ENCODE results near the gene BBOX1. TPM values are rescaled to one million over a fixed set of nuclear protein-coding genes. Genes with fewer than 3 reads are reported as not detected.

Gene BBOX1
- total RNA-seq, 1 donor from 2014 or later = not detected

- no peak for DNase-seq
- Mint-ChIP-seq H3K9me3 (ENCODE audit: unreplicated experiment) (peaks cover 2% of the 10 kb centered on the region), H3K27ac (ENCODE audit: unreplicated experiment) (no peak overlapping the region), H3K4me3 (ENCODE audit: unreplicated experiment) (no peak overlapping the region), H3K27me3 (ENCODE audit: unreplicated experiment) (no peaks in the 10 kb centered on the region), H3K36me3 (ENCODE audit: unreplicated experiment) (no peaks in the 10 kb centered on the region), H3K4me1 (ENCODE audit: low read depth, unreplicated experiment) (no peaks in the 10 kb centered on the region)
- TF ChIP-seq, protein P1, sequence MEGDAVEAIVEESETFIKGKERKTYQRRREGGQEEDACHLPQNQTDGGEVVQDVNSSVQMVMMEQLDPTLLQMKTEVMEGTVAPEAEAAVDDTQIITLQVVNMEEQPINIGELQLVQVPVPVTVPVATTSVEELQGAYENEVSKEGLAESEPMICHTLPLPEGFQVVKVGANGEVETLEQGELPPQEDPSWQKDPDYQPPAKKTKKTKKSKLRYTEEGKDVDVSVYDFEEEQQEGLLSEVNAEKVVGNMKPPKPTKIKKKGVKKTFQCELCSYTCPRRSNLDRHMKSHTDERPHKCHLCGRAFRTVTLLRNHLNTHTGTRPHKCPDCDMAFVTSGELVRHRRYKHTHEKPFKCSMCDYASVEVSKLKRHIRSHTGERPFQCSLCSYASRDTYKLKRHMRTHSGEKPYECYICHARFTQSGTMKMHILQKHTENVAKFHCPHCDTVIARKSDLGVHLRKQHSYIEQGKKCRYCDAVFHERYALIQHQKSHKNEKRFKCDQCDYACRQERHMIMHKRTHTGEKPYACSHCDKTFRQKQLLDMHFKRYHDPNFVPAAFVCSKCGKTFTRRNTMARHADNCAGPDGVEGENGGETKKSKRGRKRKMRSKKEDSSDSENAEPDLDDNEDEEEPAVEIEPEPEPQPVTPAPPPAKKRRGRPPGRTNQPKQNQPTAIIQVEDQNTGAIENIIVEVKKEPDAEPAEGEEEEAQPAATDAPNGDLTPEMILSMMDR (IDR thresholded peaks at IDR 0.05; ENCODE audit: partially characterized antibody, unreplicated experiment) = no peak
These were observed 66.9 kb downstream of the BBOX1 start for GRCh38 chr11:27107548-27107947.

DNA sequence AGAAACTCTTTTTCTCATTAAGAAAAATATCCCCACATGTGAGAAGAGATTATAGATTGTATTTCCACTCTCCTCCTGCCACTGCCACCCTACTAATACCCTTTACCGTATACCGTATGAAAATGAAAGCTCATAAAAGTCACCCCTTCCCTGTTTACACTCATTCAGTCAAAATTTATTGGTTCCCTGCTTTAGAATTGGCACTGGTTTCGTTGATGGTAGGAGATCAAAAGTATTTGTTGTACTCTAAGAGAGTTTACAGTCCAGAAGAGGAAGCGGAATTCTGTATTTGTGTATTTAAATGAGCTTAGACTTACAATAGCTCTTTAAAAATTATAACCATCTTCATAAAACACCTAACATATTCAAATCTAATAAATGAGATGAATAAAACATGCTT, 68.2 kb downstream of the BBOX1 start:
- Mint-ChIP-seq H3K27ac (ENCODE audit: unreplicated experiment) (no peak overlapping the region), H3K4me3 (ENCODE audit: unreplicated experiment) (no peak overlapping the region), H3K27me3 (ENCODE audit: unreplicated experiment) (no peaks in the 10 kb centered on the region), H3K4me1 (ENCODE audit: low read depth, unreplicated experiment) (no peaks in the 10 kb centered on the region), H3K36me3 (ENCODE audit: unreplicated experiment) (no peaks in the 10 kb centered on the region), H3K9me3 (ENCODE audit: unreplicated experiment) (peaks cover 2% of the 10 kb centered on the region)
- no peak for DNase-seq
- TF ChIP-seq, protein P1 (IDR thresholded peaks at IDR 0.05; ENCODE audit: partially characterized antibody, unreplicated experiment) = no peak

DNA sequence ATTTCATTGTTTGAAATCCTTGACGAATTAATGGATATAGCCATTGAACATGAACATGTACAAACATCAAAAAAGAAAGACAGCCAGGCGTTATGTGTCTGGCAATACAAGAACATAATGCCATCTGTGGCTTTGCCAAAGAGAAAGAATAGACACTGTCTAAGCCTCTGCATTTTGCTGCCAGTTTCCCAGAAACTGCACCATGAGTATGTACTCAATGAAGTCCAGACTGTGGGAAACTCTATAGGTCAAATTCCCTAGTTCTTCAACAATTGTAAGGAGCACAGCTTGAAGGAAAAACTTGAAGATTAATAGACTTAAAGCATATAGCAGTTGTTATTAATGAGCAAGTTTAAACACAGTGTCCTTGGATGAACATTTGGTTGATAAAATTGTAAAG, 71.3 kb downstream of the BBOX1 start:
- H3K9me3 Mint-ChIP-seq (ENCODE audit: unreplicated experiment) = no peaks in the 10 kb centered on the region
- H3K4me1 Mint-ChIP-seq (ENCODE audit: low read depth, unreplicated experiment) = no peaks in the 10 kb centered on the region
- no peak for DNase-seq
- no peaks in the 10 kb centered on the region for H3K36me3 Mint-ChIP-seq (ENCODE audit: unreplicated experiment)
- no peaks in the 10 kb centered on the region for H3K27me3 Mint-ChIP-seq (ENCODE audit: unreplicated experiment)
- no peak overlapping the region for H3K27ac Mint-ChIP-seq (ENCODE audit: unreplicated experiment)
- H3K4me3 Mint-ChIP-seq (ENCODE audit: unreplicated experiment) = no peak overlapping the region
- TF ChIP-seq, protein P1 (IDR thresholded peaks at IDR 0.05; ENCODE audit: partially characterized antibody, unreplicated experiment) = no peak

GRCh38 chr11:27112946-27113345, 72.3 kb downstream of the BBOX1 start:
- no peaks in the 10 kb centered on the region for H3K4me1 Mint-ChIP-seq (ENCODE audit: low read depth, unreplicated experiment)
- H3K4me3 Mint-ChIP-seq (ENCODE audit: unreplicated experiment) = no peak overlapping the region
- H3K27ac Mint-ChIP-seq (ENCODE audit: unreplicated experiment) = no peak overlapping the region
- no peak for DNase-seq
- no peaks in the 10 kb centered on the region for H3K27me3 Mint-ChIP-seq (ENCODE audit: unreplicated experiment)
- TF ChIP-seq, protein P1 (IDR thresholded peaks at IDR 0.05; ENCODE audit: partially characterized antibody, unreplicated experiment) = no peak
- no peaks in the 10 kb centered on the region for H3K9me3 Mint-ChIP-seq (ENCODE audit: unreplicated experiment)
- H3K36me3 Mint-ChIP-seq (ENCODE audit: unreplicated experiment) = no peaks in the 10 kb centered on the region

DNA sequence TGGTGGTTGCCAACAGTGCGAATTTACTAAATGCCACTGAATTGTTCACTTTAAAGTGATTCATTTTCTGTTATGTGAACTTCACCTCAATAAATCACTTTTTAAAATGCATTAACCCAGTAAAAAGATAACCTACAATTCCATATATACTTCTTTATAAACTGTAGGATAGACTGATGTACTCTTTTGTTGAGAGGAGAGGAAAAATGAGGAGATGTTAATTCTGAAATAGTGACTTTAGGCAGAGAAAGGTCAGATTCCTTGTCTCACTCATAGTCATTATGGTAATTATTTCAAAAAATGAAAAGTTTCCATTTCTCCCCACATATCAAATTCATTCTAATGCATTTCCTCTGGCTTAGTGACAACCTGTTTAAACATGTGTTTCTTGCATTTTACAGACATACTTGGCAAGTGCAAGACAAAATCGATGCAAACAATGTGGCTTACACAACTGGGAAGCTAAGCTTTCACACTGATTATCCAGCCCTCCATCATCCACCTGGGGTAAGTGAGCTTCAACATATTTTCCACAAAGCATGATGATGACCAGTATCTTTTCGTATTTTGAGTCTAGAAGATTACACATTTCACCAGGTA, 74.5 kb downstream of the BBOX1 start:
- H3K4me1 Mint-ChIP-seq (ENCODE audit: low read depth, unreplicated experiment) = no peaks in the 10 kb centered on the region
- H3K9me3 Mint-ChIP-seq (ENCODE audit: unreplicated experiment) = no peaks in the 10 kb centered on the region
- H3K27ac Mint-ChIP-seq (ENCODE audit: unreplicated experiment) = no peak overlapping the region
- H3K27me3 Mint-ChIP-seq (ENCODE audit: unreplicated experiment) = no peaks in the 10 kb centered on the region
- TF ChIP-seq, protein P1 (IDR thresholded peaks at IDR 0.05; ENCODE audit: partially characterized antibody, unreplicated experiment) = no peak
- DNase-seq = no peak
- H3K36me3 Mint-ChIP-seq (ENCODE audit: unreplicated experiment) = no peaks in the 10 kb centered on the region
- H3K4me3 Mint-ChIP-seq (ENCODE audit: unreplicated experiment) = no peak overlapping the region
